ENCODE results near the gene PHOX2B.

PHOX2B gene

DNA sequence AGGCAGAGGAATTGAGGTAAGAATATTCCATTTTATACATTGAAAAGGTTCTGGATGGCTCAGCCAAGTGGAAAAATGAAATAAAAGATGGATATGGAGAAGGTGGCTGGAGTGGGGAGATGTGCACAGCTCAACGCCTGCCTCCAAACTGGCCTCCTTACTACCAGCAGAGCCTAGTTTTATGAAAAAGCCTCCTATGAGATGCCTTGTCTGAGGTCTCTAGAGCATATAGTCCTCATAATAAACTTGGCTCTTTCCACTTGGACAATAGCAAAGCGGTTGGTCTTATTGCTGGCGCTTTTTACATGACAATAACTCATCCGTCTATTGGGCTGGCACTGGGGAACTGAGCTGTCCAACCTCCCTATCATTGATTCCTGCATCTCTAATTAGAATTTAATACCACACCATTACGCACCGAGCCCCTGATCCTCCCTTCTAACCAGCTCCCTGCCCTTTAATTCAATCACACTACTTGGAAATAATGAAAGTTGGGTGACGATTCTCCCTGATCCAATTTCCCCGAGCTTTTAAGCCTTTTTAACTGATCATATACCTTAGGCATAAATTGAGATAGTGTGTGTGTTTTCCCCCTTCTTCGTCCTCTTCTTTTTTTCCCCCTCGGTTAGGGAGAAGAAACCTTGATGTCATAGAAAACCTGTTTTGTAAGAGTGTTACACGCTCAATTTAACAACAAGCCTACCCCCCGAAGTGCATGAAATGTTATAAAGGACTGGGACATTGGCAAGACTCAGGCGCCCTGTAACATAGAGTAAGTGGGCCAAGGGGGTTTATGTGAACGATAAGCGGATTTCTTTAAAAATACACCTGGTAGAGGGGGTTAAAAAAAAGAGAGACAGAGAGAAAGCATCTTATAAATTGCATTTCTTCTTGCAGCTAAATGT lies at the start of gene PHOX2B:
PHOX2B (minus strand) TSS at position 155 of the 905 bp plus-strand sequence; CDS start at position 40, 115 bp downstream.
- no peak for DNase-seq
- in situ Hi-C loops (cut with HindIII; ENCODE audit: low pct_ligation_motif_present, low pct_unique_long_range_greater_than_20kb, low sequenced_read_pairs) = no loop called here

DNA sequence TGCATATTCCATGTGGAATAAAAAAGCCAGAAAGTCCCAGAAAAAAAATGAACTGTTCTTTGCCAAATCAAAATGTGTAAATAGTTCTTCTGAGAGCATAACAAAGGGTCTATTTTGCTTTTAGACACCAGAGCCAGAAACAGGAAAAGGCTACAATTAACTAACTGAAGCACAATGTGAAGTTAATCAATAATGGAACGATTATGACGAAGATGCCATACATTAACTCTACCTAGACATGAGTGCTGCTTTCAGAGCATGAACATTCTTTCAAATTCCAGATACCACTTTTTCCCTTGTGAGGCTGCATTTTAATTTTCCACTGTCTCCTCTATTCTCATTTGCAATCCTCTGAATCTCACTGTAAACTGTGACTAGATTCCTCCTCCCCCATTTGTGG lies 48.7 kb upstream of the PHOX2B start:
- in situ Hi-C loops (cut with HindIII; ENCODE audit: low pct_ligation_motif_present, low pct_unique_long_range_greater_than_20kb, low sequenced_read_pairs) = no loop called here
- no peak for DNase-seq

DNA sequence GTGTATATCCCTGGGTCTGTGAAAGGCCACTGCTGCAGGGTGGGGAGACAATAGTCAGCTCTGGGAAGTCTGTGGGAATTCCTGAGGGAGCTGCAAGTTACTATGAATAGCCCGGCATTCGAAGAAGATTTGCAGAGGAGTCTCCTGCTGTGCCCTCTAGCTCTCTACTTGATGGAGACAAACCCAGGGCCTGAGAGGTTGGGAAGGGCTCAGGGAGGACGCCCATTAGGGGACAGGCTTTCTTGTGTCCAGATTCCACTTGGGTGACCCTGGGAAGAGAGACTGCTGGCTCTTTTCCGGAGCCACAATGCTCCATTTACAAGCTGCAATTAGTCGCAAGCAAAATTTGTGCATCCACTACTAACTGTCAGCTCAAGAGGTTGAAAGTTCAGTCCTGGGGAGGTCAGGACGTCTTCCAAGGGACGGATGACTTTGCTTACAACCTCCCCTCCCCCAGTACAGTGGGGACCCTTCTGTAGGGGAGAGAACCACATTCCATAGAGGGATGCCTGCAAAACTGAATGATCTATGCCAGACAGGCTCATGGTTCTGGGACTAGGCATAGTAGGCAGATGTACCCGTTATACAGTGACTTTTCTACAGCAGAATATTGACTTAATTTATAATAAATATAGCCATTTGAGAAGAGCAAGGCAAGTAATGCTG lies 48.2 kb upstream of the PHOX2B start:
- no peak for DNase-seq
- in situ Hi-C loops (cut with HindIII; ENCODE audit: low pct_ligation_motif_present, low pct_unique_long_range_greater_than_20kb, low sequenced_read_pairs) = no loop called here

DNA sequence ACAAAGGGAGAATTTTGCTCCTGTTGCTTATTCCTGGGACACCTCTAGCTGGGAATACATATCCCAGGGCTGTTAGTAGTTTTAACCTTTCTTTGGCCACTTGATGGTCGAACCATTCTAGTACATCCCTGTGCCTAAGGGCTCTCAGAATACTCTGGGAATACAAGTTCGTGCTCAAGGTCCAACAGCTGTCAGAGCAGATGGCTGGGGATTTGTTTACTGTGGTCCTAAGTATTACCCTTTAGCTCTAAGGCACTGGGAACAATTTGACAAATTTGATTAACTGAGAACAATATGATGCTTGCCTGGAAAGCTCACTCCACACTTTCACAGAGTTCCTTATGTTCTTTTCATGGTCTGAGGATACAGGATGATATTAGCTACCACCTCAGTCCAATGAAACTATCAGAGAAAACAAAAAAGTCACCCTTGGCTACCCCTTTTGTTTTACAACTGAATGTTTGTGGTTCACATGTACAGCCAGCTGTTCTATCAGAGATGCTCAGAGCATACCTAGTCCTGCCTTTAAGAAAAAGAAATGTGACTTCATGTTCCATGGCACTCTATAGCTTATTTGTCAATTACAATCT lies 47.4 kb upstream of the PHOX2B start:
- DNase-seq = no peak
- in situ Hi-C loops (cut with HindIII; ENCODE audit: low pct_ligation_motif_present, low pct_unique_long_range_greater_than_20kb, low sequenced_read_pairs) = no loop called here

DNA sequence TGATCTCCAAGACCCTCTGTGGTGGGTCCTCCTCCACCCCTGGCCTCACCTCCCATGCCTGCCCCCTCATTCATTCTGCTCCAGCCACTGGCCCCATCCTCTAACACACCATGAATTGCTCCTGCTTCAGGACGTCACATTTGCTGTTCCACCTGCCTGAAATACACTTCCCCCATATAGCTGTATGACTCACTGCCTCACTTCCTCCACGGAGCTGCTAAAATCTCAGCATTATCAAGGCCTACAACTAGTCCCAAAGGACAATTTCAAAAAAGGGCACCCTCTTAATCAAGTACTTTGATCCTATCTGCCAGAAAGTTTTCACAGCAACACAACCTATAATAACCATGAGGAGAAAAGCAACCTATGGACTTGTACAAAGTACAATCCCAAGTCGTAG lies 43.6 kb upstream of the PHOX2B start:
- no peak for DNase-seq
- in situ Hi-C loops (cut with HindIII; ENCODE audit: low pct_ligation_motif_present, low pct_unique_long_range_greater_than_20kb, low sequenced_read_pairs) = no loop called here

DNA sequence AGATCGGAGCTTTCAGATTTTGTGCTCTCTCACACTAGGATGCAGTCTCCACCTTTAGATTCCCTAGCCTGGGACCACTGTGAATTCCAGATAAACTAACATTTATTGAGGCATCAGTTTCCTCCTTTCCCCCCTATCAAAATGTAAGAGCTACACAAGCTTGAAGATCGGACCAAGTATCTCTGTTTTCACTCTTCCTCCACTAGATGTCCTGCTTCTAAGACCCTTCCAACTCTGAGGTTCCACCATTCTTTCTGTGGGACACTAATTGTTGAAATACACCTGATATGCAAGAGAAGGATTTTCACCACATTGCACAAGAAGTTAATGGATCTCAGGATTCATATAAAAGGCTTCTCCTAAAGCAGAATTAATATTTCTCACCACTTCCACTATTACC lies 43.0 kb upstream of the PHOX2B start:
- in situ Hi-C loops (cut with HindIII; ENCODE audit: low pct_ligation_motif_present, low pct_unique_long_range_greater_than_20kb, low sequenced_read_pairs) = no loop called here
- no peak for DNase-seq

DNA sequence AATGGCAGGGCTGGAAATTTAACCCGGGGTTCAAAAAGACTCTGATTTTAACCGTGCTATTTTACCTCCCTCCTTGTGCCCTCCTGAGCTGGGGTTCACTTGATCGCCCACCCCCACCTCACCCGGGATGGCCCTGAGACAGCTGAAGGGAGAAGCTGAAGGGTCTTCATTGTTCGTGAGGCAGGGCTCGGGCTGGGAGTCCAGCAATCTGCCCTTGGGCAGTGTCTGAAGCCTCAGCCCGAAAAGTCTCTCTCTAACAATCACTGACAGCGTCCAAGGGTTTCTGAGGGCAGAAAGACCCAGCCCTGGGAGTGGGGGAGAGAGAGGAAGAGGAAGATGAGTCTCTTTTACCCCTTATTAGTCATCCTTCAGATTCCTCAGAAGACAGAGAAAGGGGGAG lies 39.4 kb upstream of the PHOX2B start:
- no peak for DNase-seq
- in situ Hi-C loops (cut with HindIII; ENCODE audit: low pct_ligation_motif_present, low pct_unique_long_range_greater_than_20kb, low sequenced_read_pairs) = no loop called here

DNA sequence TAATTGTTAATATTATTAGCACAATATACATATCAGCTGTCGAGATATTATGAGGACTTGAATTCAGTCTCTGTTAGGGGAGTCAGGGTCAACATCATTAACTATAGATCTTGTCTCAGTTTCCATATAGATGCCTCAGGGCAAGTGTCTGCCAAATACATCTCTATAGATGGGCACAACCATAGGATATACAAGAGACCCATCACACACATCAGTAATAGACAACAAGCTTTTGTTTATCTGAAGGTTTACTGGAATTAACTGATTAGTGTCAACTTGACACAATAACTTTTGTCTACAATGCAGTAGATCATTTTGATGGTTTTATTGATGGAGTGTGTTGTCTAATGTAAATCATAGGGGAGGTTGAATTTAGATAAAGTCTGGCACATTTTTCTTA lies 37.1 kb upstream of the PHOX2B start:
- no peak for DNase-seq
- in situ Hi-C loops (cut with HindIII; ENCODE audit: low pct_ligation_motif_present, low pct_unique_long_range_greater_than_20kb, low sequenced_read_pairs) = no loop called here

DNA sequence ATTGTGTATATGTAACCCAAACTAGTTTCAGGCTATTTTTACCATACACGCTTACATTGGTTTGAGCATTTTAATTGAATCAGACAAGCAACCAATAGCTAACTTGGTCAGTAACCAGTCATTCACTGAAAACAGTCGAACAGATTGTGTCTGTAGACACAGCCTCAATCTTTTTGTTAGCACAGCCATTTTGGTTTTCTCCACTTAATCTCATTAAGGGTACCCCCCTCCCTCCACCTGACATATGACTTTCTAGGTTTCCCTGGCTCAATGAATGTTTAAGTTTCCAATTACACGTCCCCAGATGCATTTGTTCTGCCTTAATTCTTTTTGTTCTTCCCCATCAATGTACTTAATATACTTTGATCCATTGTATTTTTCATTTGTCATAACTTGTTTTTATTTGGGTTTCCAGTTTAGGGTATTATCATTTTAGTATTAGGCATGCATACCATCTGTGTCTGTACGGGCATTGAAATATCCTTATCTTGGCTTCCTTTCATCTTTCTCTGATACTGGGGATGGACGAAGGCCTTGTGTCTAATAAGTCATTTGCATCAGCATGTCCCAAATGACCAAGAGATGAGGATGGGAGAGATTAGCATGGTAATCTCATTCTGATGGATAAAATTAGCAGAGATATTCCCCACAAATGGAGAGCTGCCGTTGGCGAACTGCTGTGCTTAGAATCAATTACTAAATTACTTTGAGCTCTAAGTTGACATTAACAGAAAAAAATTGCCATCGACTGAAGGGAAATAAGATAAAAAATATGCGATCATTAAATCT lies 35.9 kb upstream of the PHOX2B start:
- DNase-seq = no peak
- in situ Hi-C loops (cut with HindIII; ENCODE audit: low pct_ligation_motif_present, low pct_unique_long_range_greater_than_20kb, low sequenced_read_pairs) = no loop called here

DNA sequence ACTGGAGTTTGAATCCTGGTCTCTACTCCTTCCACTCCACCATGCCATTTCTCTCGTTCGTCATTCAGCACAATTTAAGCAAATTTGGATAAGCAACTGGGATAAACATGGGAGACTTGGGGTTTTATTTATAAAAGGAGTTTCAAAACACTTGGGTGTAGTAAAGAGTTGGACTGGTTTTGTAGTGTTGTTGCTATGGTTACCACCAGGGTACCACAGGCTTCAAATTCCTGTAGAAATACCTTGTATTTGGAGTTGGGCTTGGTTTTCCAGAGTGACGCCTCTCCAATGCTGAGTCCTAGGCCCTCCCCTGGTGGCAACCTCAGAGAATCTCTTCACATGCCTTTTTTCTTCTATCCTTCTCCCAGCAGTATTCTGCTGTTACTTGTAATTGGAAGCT lies 27.9 kb upstream of the PHOX2B start:
- in situ Hi-C loops (cut with HindIII; ENCODE audit: low pct_ligation_motif_present, low pct_unique_long_range_greater_than_20kb, low sequenced_read_pairs) = no loop called here
- no peak for DNase-seq

DNA sequence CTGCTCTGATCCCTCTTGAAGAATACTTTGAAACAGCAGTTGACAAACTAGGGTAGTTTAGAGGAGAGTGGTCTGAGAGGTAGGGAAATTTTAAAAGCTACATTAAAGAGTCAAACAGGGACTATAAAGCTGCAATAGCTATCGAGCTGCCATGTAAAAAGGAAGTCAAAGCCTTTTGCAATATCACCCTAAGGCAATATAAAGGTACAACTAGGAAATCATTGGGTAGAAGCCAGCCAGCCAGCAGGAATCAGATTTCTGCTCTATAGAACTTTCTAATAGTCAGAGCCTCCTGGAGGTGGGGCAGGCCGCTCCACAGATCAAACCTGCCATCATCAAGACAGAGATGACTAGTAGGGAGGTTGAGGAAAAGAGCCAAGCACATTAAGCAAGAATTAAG lies 15.2 kb upstream of the PHOX2B start:
- in situ Hi-C loops (cut with HindIII; ENCODE audit: low pct_ligation_motif_present, low pct_unique_long_range_greater_than_20kb, low sequenced_read_pairs) = no loop called here

DNA sequence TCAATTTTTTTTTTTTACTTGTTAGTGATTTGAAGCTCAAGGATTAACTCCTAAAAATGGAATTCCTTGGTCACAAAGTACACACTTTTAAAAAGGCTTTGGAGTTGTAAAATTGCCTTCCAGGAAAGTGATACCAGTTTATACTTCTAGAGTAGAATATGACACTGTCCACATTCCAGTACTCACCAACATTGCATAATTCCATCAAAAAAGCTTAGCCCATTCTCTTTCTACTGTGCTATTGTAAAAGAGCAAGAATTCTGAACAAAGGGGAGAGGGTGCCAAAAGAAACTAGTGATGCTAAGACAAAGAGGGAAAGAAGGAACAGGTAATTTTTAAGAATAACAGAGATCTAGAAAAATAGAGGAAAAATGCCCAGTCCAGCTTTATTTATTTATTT lies 10.4 kb upstream of the PHOX2B start:
- in situ Hi-C loops (cut with HindIII; ENCODE audit: low pct_ligation_motif_present, low pct_unique_long_range_greater_than_20kb, low sequenced_read_pairs) = no loop called here
- no peak for DNase-seq

More for the DNA sequence above, 15.2 kb upstream of the PHOX2B start:
- no peak for DNase-seq

DNA sequence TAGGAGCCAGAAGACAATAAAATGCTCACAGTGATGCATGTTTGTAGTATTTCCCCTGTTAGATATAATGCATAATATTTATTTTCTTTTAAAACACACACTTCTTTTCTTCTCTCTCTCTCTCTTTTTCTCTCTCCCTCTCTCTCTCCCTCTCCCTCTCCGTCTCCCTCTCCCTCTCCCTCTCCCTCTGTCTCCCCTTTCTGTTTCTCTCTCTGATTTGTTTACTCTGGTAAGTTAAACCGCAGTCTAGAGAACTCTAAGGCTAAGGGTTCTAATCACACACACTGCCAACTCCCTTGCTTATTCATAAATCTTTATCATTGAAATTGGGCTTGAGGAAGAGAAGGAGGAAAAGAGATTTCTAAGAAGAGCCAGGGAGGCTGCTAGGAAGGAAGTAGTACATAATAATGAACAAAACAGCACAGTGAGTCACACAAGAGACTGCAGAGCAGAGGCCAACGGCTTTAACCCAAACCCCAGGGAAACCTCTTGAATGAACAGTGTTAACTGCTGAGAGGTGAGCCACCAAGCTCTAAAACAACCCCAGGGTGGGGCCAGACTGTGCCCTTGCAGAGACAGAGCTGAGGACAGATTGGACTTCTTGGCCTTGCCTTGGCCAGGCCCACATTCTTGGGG lies 9.1 kb upstream of the PHOX2B start:
- in situ Hi-C loops (cut with HindIII; ENCODE audit: low pct_ligation_motif_present, low pct_unique_long_range_greater_than_20kb, low sequenced_read_pairs) = no loop called here
- DNase-seq = no peak

DNA sequence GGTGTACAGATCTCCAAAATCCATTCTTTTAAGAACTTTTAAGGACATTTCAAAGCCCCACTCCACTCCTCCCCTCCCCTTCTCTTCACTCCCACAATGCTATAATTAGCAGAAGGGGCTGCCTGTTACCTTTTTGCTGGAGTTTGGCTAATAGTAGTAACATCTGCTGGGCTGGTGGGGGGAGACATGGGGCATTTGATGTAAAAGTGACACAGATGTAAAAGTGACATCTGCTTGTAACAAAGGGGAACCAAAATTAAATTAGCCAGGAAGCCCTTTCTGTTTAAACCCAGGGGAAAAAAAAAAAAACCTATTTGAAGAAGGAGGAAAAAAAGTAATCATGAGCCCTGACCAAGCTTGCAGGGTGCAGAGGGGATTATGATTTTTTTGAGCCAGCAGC lies 5.4 kb upstream of the PHOX2B start:
- in situ Hi-C loops (cut with HindIII; ENCODE audit: low pct_ligation_motif_present, low pct_unique_long_range_greater_than_20kb, low sequenced_read_pairs) = no loop called here
- DNase-seq = no peak

DNA sequence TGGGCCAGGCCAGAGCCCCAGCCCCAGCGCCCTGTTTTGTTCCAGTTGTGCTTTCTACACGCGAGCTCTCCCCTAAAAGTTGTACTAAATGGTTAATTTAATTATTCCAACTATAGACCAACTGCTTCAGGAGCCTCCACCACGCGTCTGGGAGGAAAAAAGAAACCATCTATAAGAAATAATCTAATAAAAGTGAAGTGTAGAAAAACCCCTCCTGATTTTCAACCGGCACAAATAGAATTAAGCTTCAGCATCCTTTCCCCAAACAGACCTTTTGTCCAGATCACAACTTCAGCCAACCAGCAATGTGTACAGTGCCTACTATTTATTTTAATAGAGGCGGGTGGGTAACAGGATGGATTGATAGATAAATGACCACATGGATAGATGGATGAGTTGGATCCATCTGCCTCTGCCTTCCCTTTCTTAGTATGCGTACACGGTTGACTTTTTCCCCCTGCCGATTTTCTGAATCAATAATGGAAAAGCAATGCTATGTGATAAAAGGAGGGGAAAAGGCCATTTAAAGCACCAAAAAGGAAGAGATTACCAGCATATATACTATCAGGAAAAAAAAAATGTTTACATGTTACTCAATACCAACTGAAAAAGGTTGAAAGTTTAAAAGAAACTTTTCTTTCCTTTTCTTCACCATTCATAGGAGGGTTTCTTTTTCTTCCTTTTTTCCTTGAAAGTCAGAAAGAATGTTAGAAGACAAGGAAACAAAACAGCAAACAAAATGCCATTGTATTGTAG lies 3.7 kb upstream of the PHOX2B start:
- no peak for DNase-seq
- in situ Hi-C loops (cut with HindIII; ENCODE audit: low pct_ligation_motif_present, low pct_unique_long_range_greater_than_20kb, low sequenced_read_pairs) = no loop called here

DNA sequence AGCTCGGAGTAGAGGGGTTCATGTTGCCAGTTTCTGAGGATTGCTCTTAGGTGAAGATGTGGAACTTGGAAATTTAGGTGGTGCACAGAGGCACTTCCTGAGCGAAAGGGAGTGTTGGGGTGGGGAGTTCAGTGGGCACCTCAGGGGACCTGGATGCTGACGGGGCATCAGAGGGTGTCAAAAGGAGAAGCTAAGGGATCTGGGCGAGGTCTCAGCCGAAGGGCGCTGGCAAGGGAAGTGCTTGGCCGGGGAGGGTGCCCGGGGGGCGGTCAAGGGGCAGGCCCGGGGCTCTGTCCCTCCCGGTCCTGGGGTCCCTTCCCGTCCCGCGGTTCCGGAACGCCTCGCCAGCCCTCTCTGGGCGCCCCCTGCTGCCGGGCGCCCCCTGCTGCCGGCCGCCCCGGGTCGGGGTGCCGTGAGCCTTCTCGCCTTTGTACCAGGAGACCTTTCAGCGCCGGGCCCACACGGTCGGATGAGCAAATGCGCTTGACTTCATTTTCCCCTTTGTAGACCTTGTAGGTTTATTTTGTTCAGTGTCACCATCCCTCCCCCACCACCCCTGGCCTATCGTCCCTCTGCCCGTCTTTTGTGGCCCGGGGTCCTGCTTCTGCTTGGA lies 3.0 kb upstream of the PHOX2B start:
- no peak for DNase-seq

DNA sequence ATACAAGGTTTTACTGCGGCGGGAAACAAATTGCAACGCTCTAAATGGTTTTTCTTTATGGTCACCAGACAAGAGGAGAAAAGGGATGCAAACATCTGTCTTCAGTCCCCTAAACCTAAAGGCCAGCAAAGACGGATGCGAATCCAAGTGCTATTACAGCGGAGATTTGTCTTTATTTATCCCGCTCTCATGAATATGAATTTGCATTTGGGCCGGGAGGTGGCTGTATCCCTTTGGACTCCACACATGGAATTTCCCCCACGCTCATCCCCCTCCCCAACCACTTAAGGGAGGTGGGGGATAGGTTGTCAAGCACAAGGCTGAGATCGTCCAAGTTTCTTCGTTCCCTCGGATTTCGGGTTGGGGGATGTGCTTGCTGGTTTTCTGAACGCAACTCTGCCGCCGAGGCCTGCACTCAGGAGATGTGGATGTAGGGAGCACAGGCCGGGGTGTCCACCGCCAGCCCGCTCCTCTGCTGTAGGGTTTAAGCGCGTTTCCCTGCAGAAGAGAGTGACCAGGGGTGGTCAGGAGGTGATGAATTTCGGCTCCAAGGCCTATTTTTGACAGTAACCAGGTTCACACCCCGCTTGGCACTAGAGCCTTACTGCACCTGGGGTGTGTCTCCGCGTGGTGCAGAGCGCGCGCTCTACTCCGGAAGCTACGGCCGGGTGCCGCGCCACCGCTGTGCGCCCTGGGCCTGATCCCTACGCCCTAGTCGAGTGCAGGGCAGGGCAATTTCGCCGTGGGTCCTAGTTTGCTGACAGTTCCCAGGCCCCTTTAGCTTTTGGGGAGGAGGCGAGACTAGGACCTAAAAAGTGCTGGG lies 2.3 kb upstream of the PHOX2B start:
- in situ Hi-C loops (cut with HindIII; ENCODE audit: low pct_ligation_motif_present, low pct_unique_long_range_greater_than_20kb, low sequenced_read_pairs) = no loop called here
- DNase-seq = no peak

More for the DNA sequence above, 3.0 kb upstream of the PHOX2B start:
- in situ Hi-C loops (cut with HindIII; ENCODE audit: low pct_ligation_motif_present, low pct_unique_long_range_greater_than_20kb, low sequenced_read_pairs) = no loop called here
